PC-9 (cell line): ENCODE measurements around the gene BTRC. TPM values are rescaled to one million over a fixed set of nuclear protein-coding genes. Genes with fewer than 3 reads are reported as not detected.

Experiments
- BruUV-seq: library from RNA; stranded (reverse); fragments of 400-500 nt; replicated peaks from 2 replicates; lab custom pipeline; 2021; lab: Mats Ljungman, UMichigan
- CTCF ChIA-PET: fragments of 300-600 bp; sonication (Branson Sonifier 250); formaldehyde crosslinking; loops from one replicate; lab custom pipeline; 2022; ENCODE audit warnings: antibody characterized with exemption; lab: Charles Lee
- POLR2A ChIA-PET: fragments of 300-600 bp; sonication (Branson Sonifier 250); formaldehyde crosslinking; loops from one replicate; lab custom pipeline; 2022; ENCODE audit warnings: antibody characterized with exemption; ENCODE audit not compliant: unreplicated experiment; lab: Charles Lee
- DNase-seq, 2 experiments: peaks; one replicate each; pipeline versions ENCODE4 v3.0.0 to v3.0.0-alpha.2; 2015 to 2022; ENCODE audit warnings: mixed read lengths in 1 of 2
- H2AFZ ChIP-seq: fragments of 200-600 bp; sonication (generic); 2 replicates; pipeline ENCODE4 v1.8.1; 2017; ENCODE audit warnings: antibody characterized with exemption
- H3F3A ChIP-seq: fragments of 200-600 bp; sonication (generic); 2 replicates; pipeline ENCODE4 v1.8.1; 2017; ENCODE audit warnings: antibody characterized with exemption, mild to moderate bottlenecking, low read depth; ENCODE audit not compliant: insufficient read depth
- H3K27ac ChIP-seq: fragments of 200-600 bp; sonication (generic); 2 replicates; pipeline ENCODE4 v1.6.1; 2016; ENCODE audit warnings: mixed run types
- H3K27me3 ChIP-seq: fragments of 200-600 bp; sonication (generic); 2 replicates; pipeline ENCODE4 v1.6.1; 2016; ENCODE audit warnings: low read depth, mixed run types; ENCODE audit not compliant: insufficient read depth
- H3K36me3 ChIP-seq: fragments of 200-600 bp; sonication (generic); 2 replicates; pipeline ENCODE4 v1.6.1; 2016; ENCODE audit warnings: low read depth, mixed run types
- H3K4me1 ChIP-seq: fragments of 200-600 bp; sonication (generic); replicated peaks from 2 replicates; pipeline ENCODE4 v1.6.1; 2016; ENCODE audit warnings: mixed run types; ENCODE audit not compliant: insufficient read depth
- H3K4me2 ChIP-seq: fragments of 200-600 bp; sonication (generic); 2 replicates; pipeline ENCODE4 v1.6.1; 2017; ENCODE audit warnings: mixed run types
- H3K4me3 ChIP-seq: fragments of 200-600 bp; sonication (generic); 2 replicates; pipeline ENCODE4 v1.6.1; 2016; ENCODE audit warnings: mixed run types
- H3K79me2 ChIP-seq: fragments of 200-600 bp; sonication (generic); 2 replicates; pipeline ENCODE4 v1.6.1; 2017; ENCODE audit warnings: low read depth, mixed run types
- H3K9me2 ChIP-seq: fragments of 200-600 bp; sonication (generic); 2 replicates; pipeline ENCODE4 v1.8.1; 2017; ENCODE audit warnings: mild to moderate bottlenecking; ENCODE audit not compliant: insufficient read depth
- H3K9me3 ChIP-seq: fragments of 200-600 bp; sonication (generic); 2 replicates; pipeline ENCODE4 v1.8.1; 2016; ENCODE audit warnings: low read depth; ENCODE audit not compliant: insufficient read depth
- H4K20me1 ChIP-seq: fragments of 200-600 bp; sonication (generic); 2 replicates; pipeline ENCODE4 v1.8.1; 2017; ENCODE audit not compliant: insufficient read depth
- CTCF ChIP-seq: fragments of 200-600 bp; sonication (generic); conservative IDR thresholded peaks from 2 replicates; pipeline ENCODE4 v1.6.1; 2017; ENCODE audit warnings: mixed run types, antibody characterized with exemption, mild to moderate bottlenecking, moderate library complexity
- EZH2 ChIP-seq: fragments of 200-600 bp; sonication (generic); IDR thresholded peaks from 2 replicates; pipeline ENCODE4 v1.8.0; 2017; ENCODE audit warnings: antibody characterized with exemption, low read depth
- intact Hi-C: fragments of 100-400 bp; cut with micrococcal nuclease; formaldehyde crosslinking; loops from one replicate; pipeline ENCODE4 v1.10.0; 2022; ENCODE audit not compliant: unreplicated experiment
- total RNA-seq: library from RNA; stranded (reverse); gene quantifications from 2 replicates; pipeline ENCODE4 v1.2.3, GENCODE V29; 2021

Gene BTRC
- total RNA-seq, 1 experiment from 2014 or later: 15.6 TPM

GRCh38 chr10:101529207-101529606, 175.2 kb downstream of the BTRC start:
- Histone ChIP-seq H3K27ac (no peak overlapping the region), H3K9me2 (no peaks in the 10 kb centered on the region), H3K9me3 (no peaks in the 10 kb centered on the region), H3K79me2 (no peaks in the 10 kb centered on the region), H3K4me2 (no peak overlapping the region), H3F3A (no peaks in the 10 kb centered on the region), H3K4me3 (no peak overlapping the region), H3K4me1 (no peaks in the 10 kb centered on the region), H3K27me3 (no peaks in the 10 kb centered on the region), H3K36me3 (no peaks in the 10 kb centered on the region; the same call in 1 of the 2 replicates), H4K20me1 (no peaks in the 10 kb centered on the region), H2AFZ (no peak overlapping the region)
- CTCF ChIA-PET: interaction anchor here (0.6 kb wide), 1 partner anchor 954 kb away, joined by 3 read pairs; no protein-coding TSS in a partner anchor
- POLR2A ChIA-PET: no interaction called here
- TF ChIP-seq CTCF (no peak), EZH2 (no peak)
- intact Hi-C loops: no loop called here
- no TSS peak for BruUV-seq
- no peak for DNase-seq

GRCh38 chr10:101529725-101530553, 176.0 kb downstream of the BTRC start:
- H3K27ac ChIP-seq: no peak overlapping the region
- ChIA-PET CTCF (interaction anchor here (0.6 kb wide), 1 partner anchor 954 kb away, joined by 3 read pairs; no protein-coding TSS in a partner anchor), POLR2A (no interaction called here)

GRCh38 chr10:101535949-101536348, 182.0 kb downstream of the BTRC start:
- Histone ChIP-seq H3K4me3 (no peak overlapping the region), H3K4me1 (no peaks in the 10 kb centered on the region), H4K20me1 (no peaks in the 10 kb centered on the region), H2AFZ (no peak overlapping the region), H3K27ac (no peak overlapping the region), H3K9me2 (no peaks in the 10 kb centered on the region), H3K27me3 (no peaks in the 10 kb centered on the region), H3K36me3 (no peaks in the 10 kb centered on the region), H3F3A (no peaks in the 10 kb centered on the region), H3K9me3 (no peaks in the 10 kb centered on the region), H3K79me2 (no peaks in the 10 kb centered on the region), H3K4me2 (no peak overlapping the region)
- ChIA-PET POLR2A (no interaction called here), CTCF (no interaction called here)
- intact Hi-C loops: no loop called here
- no peak for DNase-seq
- no TSS peak for BruUV-seq
- no peak for TF ChIP-seq EZH2
- TF ChIP-seq CTCF: no peak

More at GRCh38 chr10:101529725-101530553, 176.0 kb downstream of the BTRC start:
- BruUV-seq: no TSS peak
- no peaks in the 10 kb centered on the region for H3F3A ChIP-seq
- no peak overlapping the region for H3K4me2 ChIP-seq
- intact Hi-C loops: no loop called here
- H3K36me3 ChIP-seq: no peaks in the 10 kb centered on the region; the same call in 1 of the 2 replicates
- H3K9me3 ChIP-seq: no peaks in the 10 kb centered on the region
- no peak overlapping the region for H2AFZ ChIP-seq
- no peak for DNase-seq
- H3K27me3 ChIP-seq: no peaks in the 10 kb centered on the region
- H4K20me1 ChIP-seq: no peaks in the 10 kb centered on the region
- no peaks in the 10 kb centered on the region for H3K4me1 ChIP-seq
- no peak overlapping the region for H3K4me3 ChIP-seq
- no peaks in the 10 kb centered on the region for H3K79me2 ChIP-seq
- no peaks in the 10 kb centered on the region for H3K9me2 ChIP-seq
- TF ChIP-seq EZH2 (no peak), CTCF (no peak)
